Neutrophil (primary cell): ENCODE measurements around the gene ARHGEF6.

Experiments
- H3K27ac ChIP-seq: fragments of 200-600 bp; sonication (generic); 2 replicates; pipeline ENCODE4 v1.5.1; 2016; ENCODE audit warnings: mild to moderate bottlenecking, moderate library complexity
- H3K27me3 ChIP-seq: fragments of 200-600 bp; sonication (generic); 2 replicates; pipeline ENCODE4 v1.6.0; 2016; ENCODE audit warnings: mild to moderate bottlenecking
- H3K36me3 ChIP-seq: fragments of 200-600 bp; sonication (generic); 2 replicates; pipeline ENCODE4 v1.5.1; 2017
- H3K4me1 ChIP-seq, 2 experiments: fragments of 200-600 bp in 1 of 2; sonication (generic) in 1 of 2; 1 replicate in 1 of 2; 2 replicates in 1 of 2; pipeline versions ENCODE4 v1.5.1 to v1.6.1; 2013 to 2016; ENCODE audit warnings: low read depth in 1 of 2, low read length in 1 of 2, mild to moderate bottlenecking in 1 of 2, moderate library complexity in 1 of 2; ENCODE audit not compliant: control insufficient read depth in 1 of 2, insufficient read depth in 1 of 2
- H3K4me3 ChIP-seq, 2 experiments: fragments of 200-600 bp in 1 of 2; sonication (generic) in 1 of 2; 1 replicate in 1 of 2; 2 replicates in 1 of 2; pipeline ENCODE4 v1.5.1; 2013 to 2016; ENCODE audit warnings: low read depth in 1 of 2, low read length in 1 of 2, mild to moderate bottlenecking in 1 of 2, moderate library complexity in 1 of 2
- H3K9me3 ChIP-seq: fragments of 200-600 bp; sonication (generic); 2 replicates; pipeline ENCODE4 v1.5.1; 2016
- CTCF ChIP-seq: fragments of 200-600 bp; sonication (generic); IDR thresholded peaks from 2 replicates; pipeline ENCODE4 v1.5.1; 2016; ENCODE audit warnings: antibody characterized with exemption

The ARHGEF6 gene

DNA sequence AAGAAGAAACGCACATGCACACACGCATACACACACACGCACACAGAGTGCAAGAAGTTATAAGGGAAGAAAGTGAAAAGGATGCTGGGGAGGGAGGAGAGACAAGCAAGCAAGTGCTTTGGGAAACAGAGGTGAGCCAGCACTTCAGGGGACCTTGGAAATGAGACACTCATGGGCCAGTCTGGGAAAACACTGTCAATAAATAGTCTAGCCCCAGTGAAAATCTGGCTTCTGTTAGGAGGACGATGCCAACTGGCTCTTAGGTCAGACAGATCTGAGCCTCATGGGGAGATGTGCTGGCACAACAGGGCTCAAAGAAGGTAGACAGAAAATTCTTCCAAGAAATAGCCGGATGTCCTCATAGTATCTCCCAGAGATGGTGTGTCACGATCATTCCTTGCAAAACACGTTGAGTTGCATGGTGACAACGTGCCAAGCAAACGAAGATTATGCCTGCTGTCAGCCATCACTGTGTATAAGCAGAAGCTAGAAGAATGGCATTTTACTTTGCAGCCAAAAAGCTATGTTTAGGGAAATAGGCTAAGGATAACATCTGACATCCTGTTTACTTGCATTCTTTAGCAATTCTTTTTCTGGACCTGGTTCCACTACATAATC lies 557 bp upstream of the ARHGEF6 start:
- H3K4me1 ChIP-seq, result peaks cover 44 to 50% of the 10 kb centered on the region in 2 experiments
- H3K27me3 ChIP-seq, result no peaks in the 10 kb centered on the region
- TF ChIP-seq CTCF, result no peak
- peak overlapping the region; percentile 59 to 67 for H3K4me3 ChIP-seq
- no peaks in the 10 kb centered on the region for H3K9me3 ChIP-seq
- H3K27ac ChIP-seq, result peak overlapping the region; percentile 86
- no peaks in the 10 kb centered on the region for H3K36me3 ChIP-seq

DNA sequence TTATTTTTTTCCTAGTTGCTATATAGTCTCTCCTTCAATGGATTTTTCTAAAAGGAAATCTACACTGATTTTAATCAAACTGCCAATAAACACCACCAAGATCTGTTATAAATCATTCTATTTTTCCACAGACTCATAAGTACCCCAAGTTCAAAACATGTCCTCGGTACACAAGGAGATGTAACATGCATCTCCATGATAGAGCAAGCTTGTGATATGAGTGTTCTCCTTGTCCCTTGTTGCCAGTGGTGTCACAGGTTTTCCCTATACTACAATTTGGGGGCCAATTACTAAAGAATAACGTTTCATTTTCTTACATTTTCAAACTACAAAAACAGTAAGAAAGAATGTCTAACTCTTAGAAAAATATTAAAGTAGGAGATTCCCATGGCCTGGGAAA lies 491 bp downstream of the ARHGEF6 start:
- H3K27ac ChIP-seq, result peak overlapping the region; percentile 86
- H3K4me1 ChIP-seq, result peaks cover 44 to 55% of the 10 kb centered on the region in 2 experiments
- no peaks in the 10 kb centered on the region for H3K9me3 ChIP-seq
- H3K27me3 ChIP-seq, result no peaks in the 10 kb centered on the region
- no peaks in the 10 kb centered on the region for H3K36me3 ChIP-seq
- TF ChIP-seq CTCF, result no peak
- H3K4me3 ChIP-seq, result peak overlapping the region; percentile 59 to 67

GRCh38 chrX:136779346-136779781 lies 1.4 kb downstream of the ARHGEF6 start:
- Histone ChIP-seq H3K27ac (peak overlapping the region; percentile 86), H3K27me3 (no peaks in the 10 kb centered on the region), H3K9me3 (no peaks in the 10 kb centered on the region), H3K4me1 (peaks cover 42 to 58% of the 10 kb centered on the region in 2 experiments), H3K4me3 (peak overlapping the region; percentile 59 to 67), H3K36me3 (no peaks in the 10 kb centered on the region)
- TF ChIP-seq CTCF, result no peak

- H3K4me3 ChIP-seq, result peak overlapping the region; percentile 59 to 67
- no peak for TF ChIP-seq CTCF
- H3K4me1 ChIP-seq, result peaks cover 38 to 54% of the 10 kb centered on the region in 2 experiments
- H3K9me3 ChIP-seq, result no peaks in the 10 kb centered on the region
- no peaks in the 10 kb centered on the region for H3K36me3 ChIP-seq
- no peaks in the 10 kb centered on the region for H3K27me3 ChIP-seq
- H3K27ac ChIP-seq, result peak overlapping the region; percentile 86
These were observed 1.8 kb downstream of the ARHGEF6 start for GRCh38 chrX:136778916-136779315.

- peak overlapping the region in 1 of 2 experiments; percentile 59 for H3K4me3 ChIP-seq
- H3K27me3 ChIP-seq, result no peaks in the 10 kb centered on the region
- no peaks in the 10 kb centered on the region for H3K36me3 ChIP-seq
- H3K9me3 ChIP-seq, result no peaks in the 10 kb centered on the region
- H3K4me1 ChIP-seq, result peaks cover 37 to 54% of the 10 kb centered on the region in 2 experiments
- H3K27ac ChIP-seq, result peak overlapping the region; percentile 86
- no peak for TF ChIP-seq CTCF
These were observed 2.7 kb downstream of the ARHGEF6 start for GRCh38 chrX:136778020-136778419.
